Endothelial cell of umbilical vein (primary cell): Measurements from ENCODE around the gene ASPHD2. TPM values are rescaled to one million over a fixed set of nuclear protein-coding genes. Genes with fewer than 3 reads are reported as not detected.

Experiments
- BruUV-seq: library from RNA; stranded (reverse); fragments of 400-500 nt; replicated peaks from 2 replicates; lab custom pipeline; 2021; lab: Mats Ljungman, UMichigan
- CTCF ChIA-PET: fragments of 300-600, 350-600 bp; sonication (Branson Sonifier 250); formaldehyde crosslinking; loops from one replicate; lab custom pipeline; 2021; ENCODE audit warnings: antibody characterized with exemption, inconsistent platforms; lab: Charles Lee
- POLR2A ChIA-PET: fragments of 300-600, 350-600 bp; sonication (Branson Sonifier 250); formaldehyde crosslinking; loops from one replicate; lab custom pipeline; 2021; ENCODE audit warnings: antibody characterized with exemption, inconsistent platforms; lab: Charles Lee
- DNase-seq: peaks from one replicate; pipeline ENCODE4 v3.0.0-alpha.2; 2011; ENCODE audit warnings: low read depth, low spot score
- FAIRE-seq: peaks from 2 replicates; lab custom pipeline; 2011; peaks lifted over from hg19 to GRCh38; lab: Jason Lieb, UNC
- H2AFZ ChIP-seq: 2 replicates; pipeline ENCODE4 v1.6.0; 2012; ENCODE audit warnings: low read depth, low read length, control low read depth, inconsistent platforms
- H3K27ac ChIP-seq: 2 replicates; pipeline ENCODE4 v1.5.1; 2011; ENCODE audit warnings: low read depth, mild to moderate bottlenecking, control low read depth, low read length, moderate library complexity; ENCODE audit not compliant: insufficient read depth
- H3K27me3 ChIP-seq, 2 experiments: 2 replicates each; pipeline versions ENCODE4 v1.6.0 to v1.6.1; 2011; ENCODE audit warnings: low read length in 2 of 2, mixed read lengths in 1 of 2; ENCODE audit not compliant: control insufficient read depth in 2 of 2, insufficient read depth in 2 of 2
- H3K36me3 ChIP-seq, 2 experiments: 2 replicates in 1 of 2; 3 replicates in 1 of 2; pipeline ENCODE4 v1.5.1; 2011; ENCODE audit warnings: low read length in 2 of 2, mild to moderate bottlenecking in 1 of 2, moderate library complexity in 1 of 2; ENCODE audit not compliant: control insufficient read depth in 2 of 2, insufficient read depth in 2 of 2; ENCODE audit errors: extremely low read depth in 1 of 2
- H3K4me1 ChIP-seq: 3 replicates; pipeline ENCODE4 v1.5.1; 2011; ENCODE audit warnings: mild to moderate bottlenecking, low read length; ENCODE audit not compliant: control insufficient read depth, insufficient read depth; ENCODE audit errors: extremely low read depth
- H3K4me2 ChIP-seq: 2 replicates; pipeline ENCODE4 v1.6.1; 2011; ENCODE audit warnings: low read length, control low read depth, mixed read lengths; ENCODE audit not compliant: insufficient read depth
- H3K4me3 ChIP-seq, 3 experiments: fragments of 200-600 bp in 1 of 3; sonication (generic), shearing (Covaris generic) in 1 of 3; replicated peaks in 1 of 3; 2 replicates each; pipeline ENCODE4 v1.5.1; 2011 to 2016; ENCODE audit warnings: control low read depth in 3 of 3, low read length in 3 of 3, mild to moderate bottlenecking in 2 of 3, inconsistent platforms in 1 of 3, low read depth in 1 of 3, moderate library complexity in 1 of 3; ENCODE audit not compliant: insufficient read depth in 1 of 3
- H3K79me2 ChIP-seq: 2 replicates; pipeline ENCODE4 v1.6.0; 2012; ENCODE audit warnings: low read length, inconsistent platforms; ENCODE audit not compliant: control insufficient read depth, insufficient read depth
- H3K9ac ChIP-seq: replicated peaks from 2 replicates; pipeline ENCODE3; 2011; ENCODE audit warnings: low read length, control low read depth; ENCODE audit not compliant: insufficient read depth; ENCODE audit errors: extremely low read depth
- H3K9me1 ChIP-seq: replicated peaks from 3 replicates; pipeline ENCODE4 v1.6.0; 2011; ENCODE audit warnings: mild to moderate bottlenecking, low read length; ENCODE audit not compliant: control insufficient read depth, insufficient read depth; ENCODE audit errors: extremely low read depth
- H3K9me3 ChIP-seq: replicated peaks from 2 replicates; pipeline ENCODE4 v1.5.1; 2012; ENCODE audit warnings: low read length, inconsistent platforms; ENCODE audit not compliant: control insufficient read depth, insufficient read depth
- H4K20me1 ChIP-seq: replicated peaks from 2 replicates; pipeline ENCODE3; 2011; ENCODE audit warnings: mild to moderate bottlenecking, low read length; ENCODE audit not compliant: control insufficient read depth, insufficient read depth; ENCODE audit errors: extremely low read depth
- CTCF ChIP-seq, 2 donors: IDR thresholded peaks; 1 replicate in 1 of 2; 2 replicates in 1 of 2; pipeline ENCODE4 v1.5.1; 2011; ENCODE audit warnings: low read length in 2 of 2, mild to moderate bottlenecking in 2 of 2, moderate library complexity in 2 of 2, control low read depth in 1 of 2, inconsistent platforms in 1 of 2, low read depth in 1 of 2; ENCODE audit not compliant: insufficient read depth in 1 of 2; ENCODE audit errors: extremely low read depth in 1 of 2
- EZH2 ChIP-seq: IDR thresholded peaks from 2 replicates; pipeline ENCODE4 v1.6.1; 2012; ENCODE audit warnings: borderline replicate concordance, low read depth, mild to moderate bottlenecking, moderate library complexity, low read length, inconsistent platforms; ENCODE audit not compliant: severe bottlenecking
- FOS ChIP-seq: IDR thresholded peaks from 2 replicates; pipeline ENCODE4 v1.6.1; 2011; ENCODE audit warnings: mild to moderate bottlenecking, low read length, moderate library complexity, borderline replicate concordance; ENCODE audit not compliant: insufficient read depth
- GATA2 ChIP-seq: IDR thresholded peaks from 2 replicates; pipeline ENCODE4 v1.7.0; 2011; ENCODE audit warnings: low read depth, mild to moderate bottlenecking, moderate library complexity, mixed read lengths, low read length; ENCODE audit not compliant: insufficient read length, insufficient read depth
- JUN ChIP-seq: IDR thresholded peaks from 2 replicates; pipeline ENCODE4 v1.6.1; 2011; ENCODE audit warnings: borderline replicate concordance, low read depth; ENCODE audit not compliant: insufficient read length, insufficient read depth
- MAX ChIP-seq: IDR thresholded peaks from 2 replicates; pipeline ENCODE4 v1.6.1; 2011; ENCODE audit not compliant: insufficient read depth, insufficient read length
- MYC ChIP-seq: IDR thresholded peaks from one replicate; pipeline ENCODE4 v1.6.1; 2011; ENCODE audit warnings: mild to moderate bottlenecking, low read depth, low read length
- POLR2A ChIP-seq: IDR thresholded peaks from 2 replicates; pipeline ENCODE4 v1.6.1; 2012; ENCODE audit warnings: low read depth, mild to moderate bottlenecking, control low read depth, low read length
- POLR2AphosphoS5 ChIP-seq: IDR thresholded peaks from 2 replicates; pipeline ENCODE4 v1.6.1; 2012; ENCODE audit warnings: low read depth, mild to moderate bottlenecking, control low read depth, low read length, moderate library complexity; ENCODE audit not compliant: insufficient read depth
- dilution Hi-C: fragments of 300-500 bp; cut with MboI; formaldehyde crosslinking; loops from one replicate; pipeline ENCODE4 v1.15.0; 2019; ENCODE audit warnings: low sequenced_read_pairs; ENCODE audit not compliant: extremely low pct_ligation_motif_present
- intact Hi-C: fragments of 100-400 bp; cut with micrococcal nuclease; formaldehyde crosslinking; loops from one replicate; pipeline ENCODE4 v1.10.0; 2022
- polyA plus RNA-seq, 4 experiments: library from polyadenylated mRNA; depleted of rRNA in 3 of 4; stranded (reverse) in 3 of 4; unstranded in 1 of 4; fragments of >200 nt; gene quantifications; 2 replicates each; pipeline versions ENCODE4 v1.2.1 to v1.2.3, GENCODE V29; 2011 to 2012; ENCODE audit warnings: missing spikeins in 1 of 4
- total RNA-seq: library from RNA; stranded (reverse); gene quantifications from 2 replicates; pipeline ENCODE4 v1.2.3, GENCODE V29; 2021

The ASPHD2 gene
- total and polyA plus RNA-seq, 2 donors (not counting 3 experiments of a cell fraction or from before 2014, with no cell fraction given): 4.8 to 5.5 TPM

GRCh38 chr22:26457661-26458272 is 28.7 kb downstream of the ASPHD2 start:
- DNase-seq: no peak

More at GRCh38 chr22:26457661-26458272, 28.7 kb downstream of the ASPHD2 start:
- FAIRE-seq: no peak
- Histone ChIP-seq H3K36me3 (peaks cover 6 to 15% of the 10 kb centered on the region in 2 experiments), H3K4me3 (no peak overlapping the region), H3K4me2 (no peak overlapping the region), H3K9ac (no peak overlapping the region), H3K27ac (no peak overlapping the region), H3K4me1 (no peaks in the 10 kb centered on the region), H3K27me3 (no peaks in the 10 kb centered on the region), H4K20me1 (no peaks in the 10 kb centered on the region), H3K9me3 (no peaks in the 10 kb centered on the region), H2AFZ (no peak overlapping the region), H3K79me2 (no peaks in the 10 kb centered on the region), H3K9me1 (no peaks in the 10 kb centered on the region)
- no TSS peak for BruUV-seq
- TF ChIP-seq JUN (no peak), POLR2A (no peak), FOS (no peak), CTCF (IDR thresholded peaks at IDR 0.05; ENCODE audit: extremely low read depth in 1 of 2, insufficient read depth in 1 of 2, low read depth in 1 of 2, low read length in 2 of 2) (no peak), GATA2 (no peak), MYC (no peak), MAX (no peak), EZH2 (no peak), POLR2AphosphoS5 (no peak)
- ChIA-PET CTCF (no interaction called here), POLR2A (no interaction called here)
- dilution Hi-C loops (no loop called here), intact Hi-C loops (no loop called here)
